ENCODE data around the gene TENM4.

TENM4 gene

GRCh38 chr11:78967811-78968210 lies 473.0 kb downstream of the TENM4 start:
- Histone ChIP-seq H3K27me3 (ENCODE audit: control insufficient read depth, insufficient read depth, low read length) (peaks cover 6% of the 10 kb centered on the region), H3K36me3 (ENCODE audit: control insufficient read depth, insufficient read depth, low read length) (no peaks in the 10 kb centered on the region), H3K4me3 (ENCODE audit: low read depth, low read length) (no peak overlapping the region), H3K9me3 (ENCODE audit: control insufficient read depth, insufficient read depth, low read length) (no peaks in the 10 kb centered on the region), H3K4me1 (ENCODE audit: control insufficient read depth, insufficient read depth, low read length) (peaks cover 4% of the 10 kb centered on the region), H3K9ac (ENCODE audit: low read depth, low read length) (no peak overlapping the region)

- Histone ChIP-seq H3K4me3 (ENCODE audit: low read depth, low read length) (no peak overlapping the region), H3K27me3 (ENCODE audit: control insufficient read depth, insufficient read depth, low read length) (peaks cover 6% of the 10 kb centered on the region), H3K9me3 (ENCODE audit: control insufficient read depth, insufficient read depth, low read length) (no peaks in the 10 kb centered on the region), H3K36me3 (ENCODE audit: control insufficient read depth, insufficient read depth, low read length) (no peaks in the 10 kb centered on the region), H3K9ac (ENCODE audit: low read depth, low read length) (no peak overlapping the region), H3K4me1 (ENCODE audit: control insufficient read depth, insufficient read depth, low read length) (peaks cover 6% of the 10 kb centered on the region)
Observed at GRCh38 chr11:78965432-78965831, 475.4 kb downstream of the TENM4 start.

GRCh38 chr11:78961937-78962701 lies 478.7 kb downstream of the TENM4 start:
- Histone ChIP-seq H3K4me1 (ENCODE audit: control insufficient read depth, insufficient read depth, low read length) (peaks cover 6% of the 10 kb centered on the region), H3K9ac (ENCODE audit: low read depth, low read length) (no peak overlapping the region), H3K36me3 (ENCODE audit: control insufficient read depth, insufficient read depth, low read length) (no peaks in the 10 kb centered on the region), H3K27me3 (ENCODE audit: control insufficient read depth, insufficient read depth, low read length) (peaks cover 6% of the 10 kb centered on the region), H3K4me3 (ENCODE audit: low read depth, low read length) (peak overlapping the region; percentile 58), H3K9me3 (ENCODE audit: control insufficient read depth, insufficient read depth, low read length) (no peaks in the 10 kb centered on the region)

GRCh38 chr11:78961247-78961646 lies 479.6 kb downstream of the TENM4 start:
- no peaks in the 10 kb centered on the region for H3K9me3 ChIP-seq (ENCODE audit: control insufficient read depth, insufficient read depth, low read length)
- H3K4me1 ChIP-seq (ENCODE audit: control insufficient read depth, insufficient read depth, low read length) = peaks cover 2% of the 10 kb centered on the region
- H3K9ac ChIP-seq (ENCODE audit: low read depth, low read length) = no peak overlapping the region
- H3K4me3 ChIP-seq (ENCODE audit: low read depth, low read length) = peak overlapping the region; percentile 58
- peaks cover 6% of the 10 kb centered on the region for H3K27me3 ChIP-seq (ENCODE audit: control insufficient read depth, insufficient read depth, low read length)
- H3K36me3 ChIP-seq (ENCODE audit: control insufficient read depth, insufficient read depth, low read length) = no peaks in the 10 kb centered on the region

GRCh38 chr11:78958444-78958843 lies 482.4 kb downstream of the TENM4 start:
- Histone ChIP-seq H3K4me3 (ENCODE audit: low read depth, low read length) (no peak overlapping the region), H3K9me3 (ENCODE audit: control insufficient read depth, insufficient read depth, low read length) (no peaks in the 10 kb centered on the region), H3K27me3 (ENCODE audit: control insufficient read depth, insufficient read depth, low read length) (peaks cover 6% of the 10 kb centered on the region), H3K4me1 (ENCODE audit: control insufficient read depth, insufficient read depth, low read length) (peaks cover 2% of the 10 kb centered on the region), H3K9ac (ENCODE audit: low read depth, low read length) (no peak overlapping the region), H3K36me3 (ENCODE audit: control insufficient read depth, insufficient read depth, low read length) (no peaks in the 10 kb centered on the region)

GRCh38 chr11:78957476-78958245 lies 483.2 kb downstream of the TENM4 start:
- Histone ChIP-seq H3K9ac (ENCODE audit: low read depth, low read length) (no peak overlapping the region), H3K36me3 (ENCODE audit: control insufficient read depth, insufficient read depth, low read length) (no peaks in the 10 kb centered on the region), H3K9me3 (ENCODE audit: control insufficient read depth, insufficient read depth, low read length) (no peaks in the 10 kb centered on the region), H3K27me3 (ENCODE audit: control insufficient read depth, insufficient read depth, low read length) (no peaks in the 10 kb centered on the region), H3K4me3 (ENCODE audit: low read depth, low read length) (no peak overlapping the region), H3K4me1 (ENCODE audit: control insufficient read depth, insufficient read depth, low read length) (peaks cover 2% of the 10 kb centered on the region)

- no peaks in the 10 kb centered on the region for H3K36me3 ChIP-seq (ENCODE audit: control insufficient read depth, insufficient read depth, low read length)
- H3K27me3 ChIP-seq (ENCODE audit: control insufficient read depth, insufficient read depth, low read length) = peaks cover 2% of the 10 kb centered on the region
- H3K4me3 ChIP-seq (ENCODE audit: low read depth, low read length) = no peak overlapping the region
- H3K9me3 ChIP-seq (ENCODE audit: control insufficient read depth, insufficient read depth, low read length) = no peaks in the 10 kb centered on the region
- H3K4me1 ChIP-seq (ENCODE audit: control insufficient read depth, insufficient read depth, low read length) = no peaks in the 10 kb centered on the region
- no peak overlapping the region for H3K9ac ChIP-seq (ENCODE audit: low read depth, low read length)
Observed at GRCh38 chr11:78954696-78955095, 486.1 kb downstream of the TENM4 start.

- Histone ChIP-seq H3K9me3 (ENCODE audit: control insufficient read depth, insufficient read depth, low read length) (no peaks in the 10 kb centered on the region), H3K4me1 (ENCODE audit: control insufficient read depth, insufficient read depth, low read length) (no peaks in the 10 kb centered on the region), H3K4me3 (ENCODE audit: low read depth, low read length) (no peak overlapping the region), H3K9ac (ENCODE audit: low read depth, low read length) (no peak overlapping the region), H3K27me3 (ENCODE audit: control insufficient read depth, insufficient read depth, low read length) (peaks cover 2% of the 10 kb centered on the region), H3K36me3 (ENCODE audit: control insufficient read depth, insufficient read depth, low read length) (no peaks in the 10 kb centered on the region)
Observed at GRCh38 chr11:78954261-78954660, 486.6 kb downstream of the TENM4 start.

- no peaks in the 10 kb centered on the region for H3K9me3 ChIP-seq (ENCODE audit: control insufficient read depth, insufficient read depth, low read length)
- H3K4me3 ChIP-seq (ENCODE audit: low read depth, low read length) = no peak overlapping the region
- no peaks in the 10 kb centered on the region for H3K36me3 ChIP-seq (ENCODE audit: control insufficient read depth, insufficient read depth, low read length)
- H3K4me1 ChIP-seq (ENCODE audit: control insufficient read depth, insufficient read depth, low read length) = no peaks in the 10 kb centered on the region
- no peak overlapping the region for H3K9ac ChIP-seq (ENCODE audit: low read depth, low read length)
- H3K27me3 ChIP-seq (ENCODE audit: control insufficient read depth, insufficient read depth, low read length) = peaks cover 2% of the 10 kb centered on the region
Observed at GRCh38 chr11:78952890-78953289, 487.9 kb downstream of the TENM4 start.

GRCh38 chr11:78952175-78952574 lies 488.7 kb downstream of the TENM4 start:
- Histone ChIP-seq H3K4me1 (ENCODE audit: control insufficient read depth, insufficient read depth, low read length) (no peaks in the 10 kb centered on the region), H3K4me3 (ENCODE audit: low read depth, low read length) (no peak overlapping the region), H3K27me3 (ENCODE audit: control insufficient read depth, insufficient read depth, low read length) (peaks cover 2% of the 10 kb centered on the region), H3K36me3 (ENCODE audit: control insufficient read depth, insufficient read depth, low read length) (no peaks in the 10 kb centered on the region), H3K9me3 (ENCODE audit: control insufficient read depth, insufficient read depth, low read length) (no peaks in the 10 kb centered on the region), H3K9ac (ENCODE audit: low read depth, low read length) (no peak overlapping the region)

- H3K27me3 ChIP-seq (ENCODE audit: control insufficient read depth, insufficient read depth, low read length) = peaks cover 2% of the 10 kb centered on the region
- H3K4me1 ChIP-seq (ENCODE audit: control insufficient read depth, insufficient read depth, low read length) = no peaks in the 10 kb centered on the region
- H3K9ac ChIP-seq (ENCODE audit: low read depth, low read length) = no peak overlapping the region
- no peak overlapping the region for H3K4me3 ChIP-seq (ENCODE audit: low read depth, low read length)
- H3K36me3 ChIP-seq (ENCODE audit: control insufficient read depth, insufficient read depth, low read length) = no peaks in the 10 kb centered on the region
- no peaks in the 10 kb centered on the region for H3K9me3 ChIP-seq (ENCODE audit: control insufficient read depth, insufficient read depth, low read length)
Observed at GRCh38 chr11:78949976-78950690, 490.7 kb downstream of the TENM4 start.

Data from iPS-15b (cell line).